ENCODE measurements around the gene P2RY12. TPM values are rescaled to one million over a fixed set of nuclear protein-coding genes. Genes with fewer than 3 reads are reported as not detected.

P2RY12 gene
- total RNA-seq, 1 donor from 2014 or later, result not detected

GRCh38 chr3:151330379-151330778, 54.2 kb downstream of the P2RY12 start:
- Mint-ChIP-seq H3K27me3 (ENCODE audit: low read depth) (no peaks in the 10 kb centered on the region), H3K4me3 (no peak overlapping the region), H3K4me1 (no peaks in the 10 kb centered on the region), H3K36me3 (ENCODE audit: low read depth) (no peaks in the 10 kb centered on the region), H3K27ac (ENCODE audit: unreplicated experiment) (no peak overlapping the region), H3K9me3 (no peaks in the 10 kb centered on the region)
- no peak for DNase-seq (ENCODE audit: low read depth, low spot score)
- TF ChIP-seq CTCF (conservative IDR thresholded peaks at IDR 0.05), result no peak

- no peaks in the 10 kb centered on the region for H3K27me3 Mint-ChIP-seq (ENCODE audit: low read depth)
- H3K27ac Mint-ChIP-seq (ENCODE audit: unreplicated experiment), result no peak within 1 kb of the TSS
- no peak for DNase-seq (ENCODE audit: low read depth, low spot score)
- no peak for TF ChIP-seq CTCF (conservative IDR thresholded peaks at IDR 0.05)
- H3K36me3 Mint-ChIP-seq (ENCODE audit: low read depth), result no peaks in the 10 kb centered on the region
- H3K9me3 Mint-ChIP-seq, result no peaks in the 10 kb centered on the region
- H3K4me3 Mint-ChIP-seq, result no peak within 1 kb of the TSS
- H3K4me1 Mint-ChIP-seq, result no peaks in the 10 kb centered on the region
These were observed 55.2 kb downstream of the P2RY12 start, which contains the start of gene P2RY13 for GRCh38 chr3:151329363-151329762. P2RY13 (minus strand) TSS chr3:151329549; CDS start chr3:151329528, 21 bp downstream.

GRCh38 chr3:151328298-151328995, 56.1 kb downstream of the P2RY12 start:
- Mint-ChIP-seq H3K4me3 (no peak overlapping the region), H3K4me1 (no peaks in the 10 kb centered on the region), H3K9me3 (no peaks in the 10 kb centered on the region), H3K27me3 (ENCODE audit: low read depth) (no peaks in the 10 kb centered on the region), H3K36me3 (ENCODE audit: low read depth) (no peaks in the 10 kb centered on the region), H3K27ac (ENCODE audit: unreplicated experiment) (no peak overlapping the region)
- no peak for DNase-seq (ENCODE audit: low read depth, low spot score)
- no peak for TF ChIP-seq CTCF (conservative IDR thresholded peaks at IDR 0.05)

GRCh38 chr3:151327571-151328198, 56.9 kb downstream of the P2RY12 start:
- no peak overlapping the region for H3K27ac Mint-ChIP-seq (ENCODE audit: unreplicated experiment)
- peaks cover under 1% of the 10 kb centered on the region for H3K9me3 Mint-ChIP-seq
- no peaks in the 10 kb centered on the region for H3K27me3 Mint-ChIP-seq (ENCODE audit: low read depth)
- TF ChIP-seq CTCF (conservative IDR thresholded peaks at IDR 0.05), result peak; percentile 76
- no peaks in the 10 kb centered on the region for H3K36me3 Mint-ChIP-seq (ENCODE audit: low read depth)
- H3K4me3 Mint-ChIP-seq, result no peak overlapping the region
- DNase-seq (ENCODE audit: low read depth, low spot score), result no peak
- H3K4me1 Mint-ChIP-seq, result no peaks in the 10 kb centered on the region

GRCh38 chr3:151322511-151322910, 62.0 kb downstream of the P2RY12 start:
- Mint-ChIP-seq H3K27me3 (ENCODE audit: low read depth) (no peaks in the 10 kb centered on the region), H3K27ac (ENCODE audit: unreplicated experiment) (no peak overlapping the region), H3K4me3 (no peak overlapping the region), H3K9me3 (peaks cover 3% of the 10 kb centered on the region), H3K36me3 (ENCODE audit: low read depth) (peaks cover 3% of the 10 kb centered on the region), H3K4me1 (no peaks in the 10 kb centered on the region)
- TF ChIP-seq CTCF (conservative IDR thresholded peaks at IDR 0.05), result no peak
- no peak for DNase-seq (ENCODE audit: low read depth, low spot score)

Data from neural crest cell (in vitro differentiated cells).